A549 (cell line): ENCODE measurements around the gene MRPS34.

Experiments
- CBX8 ChIP-seq: fragments of 200-600 bp; sonication (generic); IDR thresholded peaks from 2 replicates; pipeline ENCODE4 v1.6.1; 2016
- CEBPB ChIP-seq, 2 experiments: fragments of >200 bp in 1 of 2; sonication (Bioruptor Twin) in 1 of 2; formaldehyde crosslinking in 1 of 2; IDR thresholded peaks; 2 replicates each; pipeline ENCODE4 v1.6.1; 2012 to 2016
- CTCF ChIP-seq: fragments of >200 bp; sonication (Bioruptor Twin); formaldehyde crosslinking; IDR thresholded peaks from 3 replicates; pipeline ENCODE4 v1.5.1; 2016
- EP300 ChIP-seq, 2 experiments: fragments of >200 bp; sonication (Bioruptor Twin); formaldehyde crosslinking; IDR thresholded peaks; 2 replicates in 1 of 2; 3 replicates in 1 of 2; pipeline ENCODE4 v1.6.1; 2016 to 2017
- GATA3 ChIP-seq: IDR thresholded peaks from 2 replicates; pipeline ENCODE4 v1.6.1; 2012; ENCODE audit warnings: borderline replicate concordance
- MYC ChIP-seq: IDR thresholded peaks from 2 replicates; pipeline ENCODE4 v1.6.1; 2012; ENCODE audit warnings: mild to moderate bottlenecking, inconsistent platforms, low read length, improper control_type of control experiment, borderline replicate concordance
- POLR2A ChIP-seq: IDR thresholded peaks from 2 replicates; pipeline ENCODE4 v1.6.1; 2012; ENCODE audit warnings: mild to moderate bottlenecking, low read length
- POLR2AphosphoS2 ChIP-seq: conservative IDR thresholded peaks from 2 replicates; pipeline ENCODE4 v1.6.1; 2012; ENCODE audit warnings: low read length, improper control_type of control experiment, inconsistent platforms
- RAD21 ChIP-seq, 2 experiments: fragments of >200 bp in 1 of 2; sonication (Bioruptor Twin) in 1 of 2; formaldehyde crosslinking in 1 of 2; IDR thresholded peaks in 1 of 2; conservative IDR thresholded peaks in 1 of 2; 2 replicates in 1 of 2; 3 replicates in 1 of 2; pipeline ENCODE4 v1.6.1; 2012 to 2018; ENCODE audit warnings: inconsistent platforms in 1 of 2
- TP53 ChIP-seq: fragments of 250-450 bp; sonication (Bioruptor Pico); IDR thresholded peaks from 2 replicates; pipeline ENCODE4 v1.5.0; 2021; ENCODE audit warnings: mild to moderate bottlenecking, moderate library complexity
- ZNF302 ChIP-seq: fragments of 250-450 bp; sonication (Bioruptor Pico); IDR thresholded peaks from 2 replicates; pipeline ENCODE4 v1.9.0; 2021; ENCODE audit warnings: inconsistent platforms, mild to moderate bottlenecking, moderate library complexity
- TF ChIP-seq, protein P1 (sequence below): IDR thresholded peaks from 2 replicates; pipeline ENCODE4 v1.6.1; 2012
- TF ChIP-seq, protein P2 (sequence below): fragments of 150-350 bp; IDR thresholded peaks from 2 replicates; pipeline ENCODE4 v1.6.1; 2014; ENCODE audit warnings: low read depth, mild to moderate bottlenecking, low read length

GRCh38 chr16:1816396-1817275 lies 43.7 kb upstream of the MRPS34 start:
- TF ChIP-seq POLR2A: no peak
- TF ChIP-seq RAD21 (conservative IDR thresholded peaks at IDR 0.05 in 1 of 2, IDR thresholded peaks at IDR 0.05 in 1 of 2): no peak
- TF ChIP-seq, protein P1, sequence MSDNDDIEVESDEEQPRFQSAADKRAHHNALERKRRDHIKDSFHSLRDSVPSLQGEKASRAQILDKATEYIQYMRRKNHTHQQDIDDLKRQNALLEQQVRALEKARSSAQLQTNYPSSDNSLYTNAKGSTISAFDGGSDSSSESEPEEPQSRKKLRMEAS: no peak
- no peak for TF ChIP-seq CTCF
- no peak for TF ChIP-seq GATA3
- TF ChIP-seq MYC: no peak
- no peak for TF ChIP-seq POLR2AphosphoS2
- no peak for TF ChIP-seq CBX8
- TF ChIP-seq CEBPB (IDR thresholded peaks at IDR 0.05): no peak
- TF ChIP-seq, protein P2, sequence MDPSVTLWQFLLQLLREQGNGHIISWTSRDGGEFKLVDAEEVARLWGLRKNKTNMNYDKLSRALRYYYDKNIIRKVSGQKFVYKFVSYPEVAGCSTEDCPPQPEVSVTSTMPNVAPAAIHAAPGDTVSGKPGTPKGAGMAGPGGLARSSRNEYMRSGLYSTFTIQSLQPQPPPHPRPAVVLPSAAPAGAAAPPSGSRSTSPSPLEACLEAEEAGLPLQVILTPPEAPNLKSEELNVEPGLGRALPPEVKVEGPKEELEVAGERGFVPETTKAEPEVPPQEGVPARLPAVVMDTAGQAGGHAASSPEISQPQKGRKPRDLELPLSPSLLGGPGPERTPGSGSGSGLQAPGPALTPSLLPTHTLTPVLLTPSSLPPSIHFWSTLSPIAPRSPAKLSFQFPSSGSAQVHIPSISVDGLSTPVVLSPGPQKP: no peak
- TF ChIP-seq EP300 (IDR thresholded peaks at IDR 0.05): no peak
- no peak for TF ChIP-seq TP53 (CRISPR knock-in tag)
- no peak for TF ChIP-seq ZNF302
